ENCODE measurements around the gene AGR3. TPM values are rescaled to one million over a fixed set of nuclear protein-coding genes. Genes with fewer than 3 reads are reported as not detected.
A peak's percentile ranks its signal among the peaks of the same experiment; 100 is the strongest.

The AGR3 gene
- total RNA-seq, 1 donor from 2014 or later = not detected

DNA sequence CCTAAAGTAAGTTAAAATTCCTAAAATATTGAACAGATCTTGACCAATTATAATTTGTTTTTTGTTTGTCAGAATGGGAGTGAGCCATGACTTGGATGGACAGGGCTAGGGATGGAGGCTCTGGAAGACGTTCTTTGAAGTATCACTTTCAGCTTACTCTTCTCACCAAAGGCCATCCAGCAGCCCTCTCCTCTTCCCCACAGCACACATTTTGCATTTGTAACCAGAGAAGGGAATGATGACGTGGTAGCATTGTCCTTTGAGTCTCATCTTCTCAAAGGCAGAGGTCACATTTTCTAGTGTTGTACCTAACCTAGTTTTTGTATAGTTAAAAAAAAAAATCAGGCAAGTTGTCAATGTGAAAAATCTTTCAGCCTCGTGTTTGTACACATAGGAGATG is 43.8 kb upstream of the AGR3 start:
- Mint-ChIP-seq H3K4me1 (ENCODE audit: low read depth, unreplicated experiment) (peaks cover 9% of the 10 kb centered on the region), H3K9me3 (ENCODE audit: unreplicated experiment) (no peaks in the 10 kb centered on the region), H3K27me3 (ENCODE audit: low read depth, unreplicated experiment) (no peaks in the 10 kb centered on the region), H3K27ac (ENCODE audit: unreplicated experiment) (no peak overlapping the region), H3K4me3 (ENCODE audit: unreplicated experiment) (no peak overlapping the region), H3K36me3 (ENCODE audit: low read depth, unreplicated experiment) (no peaks in the 10 kb centered on the region)
- no peak overlapping the region for H3K4me3 ChIP-seq (ENCODE audit: insufficient read depth, low read depth, low read length)
- no peak overlapping the region for H3K4me2 ChIP-seq (ENCODE audit: low read length)
- TF ChIP-seq, protein P1, sequence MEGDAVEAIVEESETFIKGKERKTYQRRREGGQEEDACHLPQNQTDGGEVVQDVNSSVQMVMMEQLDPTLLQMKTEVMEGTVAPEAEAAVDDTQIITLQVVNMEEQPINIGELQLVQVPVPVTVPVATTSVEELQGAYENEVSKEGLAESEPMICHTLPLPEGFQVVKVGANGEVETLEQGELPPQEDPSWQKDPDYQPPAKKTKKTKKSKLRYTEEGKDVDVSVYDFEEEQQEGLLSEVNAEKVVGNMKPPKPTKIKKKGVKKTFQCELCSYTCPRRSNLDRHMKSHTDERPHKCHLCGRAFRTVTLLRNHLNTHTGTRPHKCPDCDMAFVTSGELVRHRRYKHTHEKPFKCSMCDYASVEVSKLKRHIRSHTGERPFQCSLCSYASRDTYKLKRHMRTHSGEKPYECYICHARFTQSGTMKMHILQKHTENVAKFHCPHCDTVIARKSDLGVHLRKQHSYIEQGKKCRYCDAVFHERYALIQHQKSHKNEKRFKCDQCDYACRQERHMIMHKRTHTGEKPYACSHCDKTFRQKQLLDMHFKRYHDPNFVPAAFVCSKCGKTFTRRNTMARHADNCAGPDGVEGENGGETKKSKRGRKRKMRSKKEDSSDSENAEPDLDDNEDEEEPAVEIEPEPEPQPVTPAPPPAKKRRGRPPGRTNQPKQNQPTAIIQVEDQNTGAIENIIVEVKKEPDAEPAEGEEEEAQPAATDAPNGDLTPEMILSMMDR (IDR thresholded peaks at IDR 0.05; ENCODE audit: insufficient read depth, low read depth, low read length) = no peak
- no peak for TF ChIP-seq EZH2 (IDR thresholded peaks at IDR 0.05; ENCODE audit: insufficient read depth, low read length)
- no peaks in the 10 kb centered on the region for H3K36me3 ChIP-seq (ENCODE audit: insufficient read depth, low read length)
- H3K9me3 ChIP-seq (ENCODE audit: insufficient read depth, low read depth, low read length) = no peaks in the 10 kb centered on the region
- no peak overlapping the region for H3K27ac ChIP-seq (ENCODE audit: low read depth, low read length)
- H3K9ac ChIP-seq (ENCODE audit: low read length) = no peak overlapping the region
- peaks cover 8% of the 10 kb centered on the region for H3K4me1 ChIP-seq (ENCODE audit: insufficient read depth, low read length)
- H3K27me3 ChIP-seq (ENCODE audit: insufficient read depth, low read length) = no peaks in the 10 kb centered on the region
- H3K79me2 ChIP-seq (ENCODE audit: insufficient read depth, low read length) = no peaks in the 10 kb centered on the region
- FAIRE-seq (no peak), DNase-seq (ENCODE audit: low read depth) (no peak)
- H2AFZ ChIP-seq (ENCODE audit: low read depth, low read length) = no peak overlapping the region
- no peaks in the 10 kb centered on the region for H4K20me1 ChIP-seq (ENCODE audit: insufficient read depth, low read length)

DNA sequence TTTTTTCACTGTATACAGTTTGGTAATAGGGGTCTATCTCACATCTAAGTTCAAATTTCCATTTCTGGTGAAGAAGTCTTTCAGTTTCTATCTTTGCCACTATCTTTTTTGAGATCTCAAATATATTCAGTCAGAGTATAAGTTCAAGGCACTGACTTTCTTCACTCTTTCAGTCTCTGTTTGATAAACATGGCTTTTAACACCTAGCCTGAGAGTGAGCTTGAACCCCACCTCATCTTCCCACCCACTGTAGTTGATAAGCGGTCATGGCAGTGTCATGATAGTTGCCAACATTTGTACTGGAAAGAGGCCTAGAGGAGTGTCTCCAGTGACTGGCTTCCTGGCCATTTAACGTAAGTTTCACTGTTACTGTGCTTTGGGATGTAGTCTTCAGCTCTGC is 41.2 kb upstream of the AGR3 start:
- Histone ChIP-seq H3K4me2 (ENCODE audit: low read length) (no peak overlapping the region), H3K4me1 (ENCODE audit: insufficient read depth, low read length) (peaks cover 8% of the 10 kb centered on the region), H3K4me3 (ENCODE audit: insufficient read depth, low read depth, low read length) (no peak overlapping the region), H3K9ac (ENCODE audit: low read length) (no peak overlapping the region), H2AFZ (ENCODE audit: low read depth, low read length) (no peak overlapping the region), H3K36me3 (ENCODE audit: insufficient read depth, low read length) (no peaks in the 10 kb centered on the region), H4K20me1 (ENCODE audit: insufficient read depth, low read length) (no peaks in the 10 kb centered on the region), H3K27ac (ENCODE audit: low read depth, low read length) (no peak overlapping the region), H3K27me3 (ENCODE audit: insufficient read depth, low read length) (no peaks in the 10 kb centered on the region), H3K79me2 (ENCODE audit: insufficient read depth, low read length) (no peaks in the 10 kb centered on the region), H3K9me3 (ENCODE audit: insufficient read depth, low read depth, low read length) (no peaks in the 10 kb centered on the region)
- H3K4me3 Mint-ChIP-seq (ENCODE audit: unreplicated experiment) = no peak overlapping the region
- DNase-seq (ENCODE audit: low read depth) = no peak
- H3K36me3 Mint-ChIP-seq (ENCODE audit: low read depth, unreplicated experiment) = no peaks in the 10 kb centered on the region
- peak; percentile 39 for FAIRE-seq
- H3K27ac Mint-ChIP-seq (ENCODE audit: unreplicated experiment) = no peak overlapping the region
- no peak for TF ChIP-seq EZH2 (IDR thresholded peaks at IDR 0.05; ENCODE audit: insufficient read depth, low read length)
- TF ChIP-seq, protein P1 (IDR thresholded peaks at IDR 0.05; ENCODE audit: insufficient read depth, low read depth, low read length) = no peak
- no peaks in the 10 kb centered on the region for H3K27me3 Mint-ChIP-seq (ENCODE audit: low read depth, unreplicated experiment)
- peaks cover 10% of the 10 kb centered on the region for H3K4me1 Mint-ChIP-seq (ENCODE audit: low read depth, unreplicated experiment)
- no peaks in the 10 kb centered on the region for H3K9me3 Mint-ChIP-seq (ENCODE audit: unreplicated experiment)

DNA sequence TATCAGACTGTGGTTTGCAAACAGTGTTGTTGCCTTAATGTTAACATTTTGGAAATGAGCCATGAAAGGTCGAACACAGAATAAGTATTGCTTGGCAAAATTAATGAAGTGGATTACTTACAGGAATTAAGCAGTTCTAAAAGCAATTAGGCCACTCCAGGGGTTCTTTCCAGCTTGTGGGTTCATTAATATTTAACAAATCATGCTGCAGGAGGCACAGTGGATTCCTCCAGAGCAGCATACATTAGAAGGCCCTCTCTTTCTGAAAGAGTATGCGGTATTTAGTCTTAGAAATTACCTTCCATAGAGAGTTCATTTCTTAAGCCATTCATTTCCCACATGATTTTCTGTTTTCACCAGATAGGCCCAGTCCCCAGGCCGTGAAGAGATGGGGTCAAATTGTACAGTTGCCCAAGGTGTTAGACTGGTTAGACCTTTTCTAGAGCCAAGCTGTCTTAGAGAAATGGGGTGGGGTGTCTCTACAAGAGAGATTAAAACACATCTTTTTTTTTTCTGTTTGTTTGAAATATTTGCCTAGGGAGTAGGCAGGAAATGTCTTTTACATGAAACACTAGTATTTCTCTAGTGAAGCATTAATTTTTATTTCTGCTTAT is 40.0 kb upstream of the AGR3 start:
- Histone ChIP-seq H4K20me1 (ENCODE audit: insufficient read depth, low read length) (no peaks in the 10 kb centered on the region), H3K4me1 (ENCODE audit: insufficient read depth, low read length) (peaks cover 8% of the 10 kb centered on the region), H3K9me3 (ENCODE audit: insufficient read depth, low read depth, low read length) (no peaks in the 10 kb centered on the region), H3K9ac (ENCODE audit: low read length) (no peak overlapping the region), H3K4me2 (ENCODE audit: low read length) (peak overlapping the region; percentile 35), H2AFZ (ENCODE audit: low read depth, low read length) (no peak overlapping the region), H3K79me2 (ENCODE audit: insufficient read depth, low read length) (no peaks in the 10 kb centered on the region), H3K36me3 (ENCODE audit: insufficient read depth, low read length) (no peaks in the 10 kb centered on the region), H3K27ac (ENCODE audit: low read depth, low read length) (no peak overlapping the region), H3K4me3 (ENCODE audit: insufficient read depth, low read depth, low read length) (no peak overlapping the region), H3K27me3 (ENCODE audit: insufficient read depth, low read length) (no peaks in the 10 kb centered on the region)
- Mint-ChIP-seq H3K36me3 (ENCODE audit: low read depth, unreplicated experiment) (no peaks in the 10 kb centered on the region), H3K27me3 (ENCODE audit: low read depth, unreplicated experiment) (no peaks in the 10 kb centered on the region), H3K4me3 (ENCODE audit: unreplicated experiment) (no peak overlapping the region), H3K27ac (ENCODE audit: unreplicated experiment) (peak overlapping the region; percentile 21), H3K9me3 (ENCODE audit: unreplicated experiment) (no peaks in the 10 kb centered on the region), H3K4me1 (ENCODE audit: low read depth, unreplicated experiment) (peaks cover 18% of the 10 kb centered on the region)
- DNase-seq (ENCODE audit: low read depth) (peak; percentile 25), FAIRE-seq (no peak)
- TF ChIP-seq EZH2 (IDR thresholded peaks at IDR 0.05; ENCODE audit: insufficient read depth, low read length) = no peak
- TF ChIP-seq, protein P1 (IDR thresholded peaks at IDR 0.05; ENCODE audit: insufficient read depth, low read depth, low read length) = no peak

Data from astrocyte (in vitro differentiated cells and primary cell).